Loucy (cell line): ENCODE data around the gene OAF.

ENCODE experiments used
- H2AFZ ChIP-seq: fragments of 200-600 bp; sonication (generic); 2 replicates; pipeline ENCODE4 v1.6.0; 2016; ENCODE audit warnings: antibody characterized with exemption, mild to moderate bottlenecking, low read length, moderate library complexity
- H3F3A ChIP-seq: fragments of 200-600 bp; 2 replicates; pipeline ENCODE4 v1.6.0; 2016; ENCODE audit warnings: antibody characterized with exemption, low read depth, mild to moderate bottlenecking
- H3K27me3 ChIP-seq: fragments of 200-600 bp; sonication (generic); 2 replicates; pipeline ENCODE4 v1.6.1; 2014; ENCODE audit warnings: low read length, mild to moderate bottlenecking; ENCODE audit not compliant: insufficient read depth, poor library complexity, severe bottlenecking
- H3K36me3 ChIP-seq: fragments of 200-600 bp; sonication (generic); 2 replicates; pipeline ENCODE4 v1.6.1; 2016; ENCODE audit warnings: low read length; ENCODE audit not compliant: insufficient read depth
- H3K4me1 ChIP-seq: fragments of 200-600 bp; sonication (generic); 2 replicates; pipeline ENCODE4 v1.5.1; 2014; ENCODE audit warnings: low read length, mild to moderate bottlenecking; ENCODE audit not compliant: insufficient read depth, poor library complexity, severe bottlenecking
- H3K4me2 ChIP-seq: fragments of 200-600 bp; sonication (generic); 2 replicates; pipeline ENCODE4 v1.6.0; 2014; ENCODE audit warnings: antibody characterized with exemption, low read length, low read depth, mild to moderate bottlenecking; ENCODE audit not compliant: poor library complexity, severe bottlenecking
- H3K4me3 ChIP-seq: fragments of 200-600 bp; sonication (generic); 2 replicates; pipeline ENCODE4 v1.5.1; 2014; ENCODE audit warnings: low read length, mild to moderate bottlenecking, mixed read lengths; ENCODE audit not compliant: poor library complexity, severe bottlenecking
- H3K79me2 ChIP-seq: fragments of 200-600 bp; sonication (generic); 2 replicates; pipeline ENCODE4 v1.6.1; 2014; ENCODE audit warnings: low read length; ENCODE audit not compliant: insufficient read depth
- H3K9ac ChIP-seq: fragments of 200-600 bp; sonication (generic); 2 replicates; pipeline ENCODE4 v1.6.0; 2014; ENCODE audit warnings: mild to moderate bottlenecking, low read depth, low read length, moderate library complexity; ENCODE audit not compliant: poor library complexity, severe bottlenecking
- H3K9me2 ChIP-seq: fragments of 200-600 bp; sonication (generic); replicated peaks from 2 replicates; pipeline ENCODE4 v1.6.1; 2016; ENCODE audit warnings: low read depth, low read length, mixed read lengths
- H3K9me3 ChIP-seq: fragments of 200-600 bp; sonication (generic); 2 replicates; pipeline ENCODE4 v1.6.1; 2014; ENCODE audit warnings: mild to moderate bottlenecking, antibody characterized with exemption, low read length, low read depth; ENCODE audit not compliant: insufficient read depth
- H4K20me1 ChIP-seq: fragments of 200-600 bp; sonication (generic); 2 replicates; pipeline ENCODE4 v1.6.0; 2014; ENCODE audit warnings: antibody characterized with exemption, low read length, mild to moderate bottlenecking; ENCODE audit not compliant: insufficient read depth, poor library complexity, severe bottlenecking
- EZH2phosphoT487 ChIP-seq: fragments of 200-600 bp; IDR thresholded peaks from 2 replicates; pipeline ENCODE4 v1.6.1; 2018; ENCODE audit warnings: antibody characterized with exemption, mild to moderate bottlenecking, moderate library complexity, borderline replicate concordance
- TF ChIP-seq, protein P1 (sequence below): fragments of 200-600 bp; sonication (generic); conservative IDR thresholded peaks from 2 replicates; pipeline ENCODE4 v1.5.1; 2014; ENCODE audit warnings: mild to moderate bottlenecking, antibody characterized with exemption, low read length

The OAF gene

DNA sequence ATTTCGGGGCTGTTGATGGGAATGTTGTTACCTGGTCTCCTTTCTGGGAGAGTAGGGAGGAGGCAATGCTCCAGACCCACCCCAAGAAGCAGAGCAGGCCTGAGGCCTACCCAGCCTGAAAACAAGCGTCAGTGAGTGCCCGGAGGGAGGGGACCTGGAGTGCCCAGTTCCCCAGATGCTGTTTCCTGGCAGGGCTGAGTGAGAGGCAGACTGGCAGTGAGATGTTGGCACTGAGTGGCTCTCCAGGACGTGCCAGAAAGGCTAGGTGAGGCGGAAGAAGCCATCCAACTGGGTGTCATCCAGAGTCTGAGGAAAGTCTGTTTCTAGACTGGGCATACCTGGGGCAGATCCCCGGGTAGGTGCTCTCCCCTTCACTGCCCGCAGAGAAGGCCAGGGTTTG lies 30.4 kb downstream of the OAF start:
- Histone ChIP-seq H3K9me2 (no peaks in the 10 kb centered on the region), H3K4me1 (no peaks in the 10 kb centered on the region)
- TF ChIP-seq, protein P1, sequence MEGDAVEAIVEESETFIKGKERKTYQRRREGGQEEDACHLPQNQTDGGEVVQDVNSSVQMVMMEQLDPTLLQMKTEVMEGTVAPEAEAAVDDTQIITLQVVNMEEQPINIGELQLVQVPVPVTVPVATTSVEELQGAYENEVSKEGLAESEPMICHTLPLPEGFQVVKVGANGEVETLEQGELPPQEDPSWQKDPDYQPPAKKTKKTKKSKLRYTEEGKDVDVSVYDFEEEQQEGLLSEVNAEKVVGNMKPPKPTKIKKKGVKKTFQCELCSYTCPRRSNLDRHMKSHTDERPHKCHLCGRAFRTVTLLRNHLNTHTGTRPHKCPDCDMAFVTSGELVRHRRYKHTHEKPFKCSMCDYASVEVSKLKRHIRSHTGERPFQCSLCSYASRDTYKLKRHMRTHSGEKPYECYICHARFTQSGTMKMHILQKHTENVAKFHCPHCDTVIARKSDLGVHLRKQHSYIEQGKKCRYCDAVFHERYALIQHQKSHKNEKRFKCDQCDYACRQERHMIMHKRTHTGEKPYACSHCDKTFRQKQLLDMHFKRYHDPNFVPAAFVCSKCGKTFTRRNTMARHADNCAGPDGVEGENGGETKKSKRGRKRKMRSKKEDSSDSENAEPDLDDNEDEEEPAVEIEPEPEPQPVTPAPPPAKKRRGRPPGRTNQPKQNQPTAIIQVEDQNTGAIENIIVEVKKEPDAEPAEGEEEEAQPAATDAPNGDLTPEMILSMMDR, result no peak
- no peak for TF ChIP-seq EZH2phosphoT487

GRCh38 chr11:120243221-120243620 lies 32.4 kb downstream of the OAF start:
- Histone ChIP-seq H3K9ac (no peak overlapping the region), H3K4me2 (no peak overlapping the region), H3K79me2 (no peaks in the 10 kb centered on the region), H3K4me1 (peaks cover 2% of the 10 kb centered on the region), H3K9me2 (no peaks in the 10 kb centered on the region), H3K36me3 (no peaks in the 10 kb centered on the region), H2AFZ (no peak overlapping the region), H3K27me3 (peaks cover 6% of the 10 kb centered on the region), H3K4me3 (no peak overlapping the region), H3K9me3 (no peaks in the 10 kb centered on the region), H3F3A (no peaks in the 10 kb centered on the region), H4K20me1 (no peaks in the 10 kb centered on the region)
- TF ChIP-seq EZH2phosphoT487, result no peak
- TF ChIP-seq, protein P1, result no peak

More for the DNA sequence above, 30.4 kb downstream of the OAF start:
- Histone ChIP-seq H3K27me3 (no peaks in the 10 kb centered on the region), H3K9me3 (no peaks in the 10 kb centered on the region), H2AFZ (no peak overlapping the region), H3K79me2 (no peaks in the 10 kb centered on the region), H3K9ac (no peak overlapping the region), H3K4me2 (no peak overlapping the region), H3K4me3 (no peak overlapping the region), H3F3A (no peaks in the 10 kb centered on the region), H3K36me3 (no peaks in the 10 kb centered on the region), H4K20me1 (no peaks in the 10 kb centered on the region)

DNA sequence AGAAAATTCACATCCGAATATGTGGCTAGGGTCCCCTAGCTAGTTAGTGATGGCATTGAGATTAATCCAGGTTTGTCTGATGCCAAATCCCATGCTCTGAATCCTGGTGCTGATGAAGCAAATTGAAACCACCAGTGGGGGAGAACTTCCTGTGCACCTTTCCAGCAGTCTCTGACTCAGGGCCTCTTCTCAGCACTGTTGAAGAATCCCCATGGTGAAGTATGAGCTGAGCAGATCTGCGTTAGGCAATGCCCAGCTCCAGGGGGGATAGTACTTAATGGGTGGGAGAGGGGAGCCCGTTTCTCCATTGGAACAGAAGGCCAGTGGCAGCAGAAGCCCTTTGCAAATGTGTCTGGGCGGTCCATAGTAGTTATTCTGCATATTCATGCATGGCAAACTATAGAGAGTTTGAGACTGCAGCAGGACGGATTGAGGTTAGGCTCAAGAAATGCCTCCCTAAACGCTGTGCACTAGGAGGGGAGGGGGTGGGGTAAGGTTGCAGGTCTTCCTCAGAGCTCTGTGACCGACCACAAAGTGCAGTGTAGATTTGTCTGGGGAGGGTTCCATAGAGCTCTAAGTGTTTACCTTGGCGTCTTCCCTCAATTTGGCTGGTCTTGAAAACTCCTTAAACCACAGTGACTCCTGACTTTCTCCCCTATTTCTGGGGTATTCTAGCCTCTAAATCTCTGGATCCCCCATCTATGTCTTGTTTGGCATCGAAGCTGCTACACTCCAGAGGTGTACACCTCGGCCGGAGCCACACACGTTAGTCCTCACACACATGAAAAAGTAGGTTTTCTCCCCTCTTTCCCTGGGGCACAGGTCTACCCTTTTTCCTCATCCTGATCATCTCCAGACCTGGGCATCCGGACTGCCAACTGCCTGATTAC lies 33.9 kb downstream of the OAF start:
- Histone ChIP-seq H3K27me3 (peaks cover 6% of the 10 kb centered on the region), H3K4me2 (no peak overlapping the region), H3K9me3 (no peaks in the 10 kb centered on the region), H3K9me2 (no peaks in the 10 kb centered on the region), H3K79me2 (no peaks in the 10 kb centered on the region), H3K9ac (no peak overlapping the region), H3K4me3 (no peak overlapping the region), H3F3A (no peaks in the 10 kb centered on the region), H3K36me3 (no peaks in the 10 kb centered on the region), H2AFZ (no peak overlapping the region), H3K4me1 (peaks cover 12% of the 10 kb centered on the region), H4K20me1 (no peaks in the 10 kb centered on the region)
- no peak for TF ChIP-seq EZH2phosphoT487
- TF ChIP-seq, protein P1, result no peak
